Tibial artery (tissue), 4 donors: ENCODE data around the gene HEBP2.

Source experiments
- DNase-seq, 2 donors: peaks; one replicate each; pipeline ENCODE4 v3.0.0-alpha.2; 2019
- H3K27ac ChIP-seq, 2 donors: fragments of 200-600 bp; sonication (generic) in 1 of 2; 1 replicate in 1 of 2; 2 replicates in 1 of 2; pipeline ENCODE4 v1.5.1; 2018 to 2019; ENCODE audit warnings: mild to moderate bottlenecking in 1 of 2
- H3K27me3 ChIP-seq, 2 donors: fragments of 200-600 bp; sonication (generic) in 1 of 2; one replicate each; pipeline versions ENCODE4 v1.5.1 to v1.6.0; 2016 to 2019
- H3K36me3 ChIP-seq, 3 donors: fragments of 200-600 bp; sonication (generic) in 2 of 3; one replicate each; pipeline ENCODE4 v1.5.1; 2016 to 2019; ENCODE audit warnings: mild to moderate bottlenecking in 2 of 3
- H3K4me1 ChIP-seq, 4 donors: fragments of 200-600 bp; sonication (generic) in 2 of 4; 1 replicate in 3 of 4; 2 replicates in 1 of 4; pipeline ENCODE4 v1.5.1; 2016 to 2019
- H3K4me3 ChIP-seq, 2 donors: fragments of 200-600 bp; sonication (generic) in 1 of 2; 1 replicate in 1 of 2; 2 replicates in 1 of 2; pipeline ENCODE4 v1.5.1; 2018 to 2019; ENCODE audit warnings: mild to moderate bottlenecking in 2 of 2
- H3K9me3 ChIP-seq, 3 donors: fragments of 200-600 bp; sonication (generic) in 1 of 3; one replicate each; pipeline ENCODE4 v1.5.1; 2016 to 2019
- CTCF ChIP-seq, 2 experiments: fragments of 200-600 bp in 1 of 2; fragments of 450-650 bp in 1 of 2; IDR thresholded peaks; one replicate each; pipeline ENCODE4 v1.5.1; 2017 to 2019; ENCODE audit warnings: antibody characterized with exemption in 2 of 2, mild to moderate bottlenecking in 1 of 2, moderate library complexity in 1 of 2
- intact Hi-C: fragments of 100-400 bp; cut with DNase I; formaldehyde crosslinking; loops from one replicate; pipeline ENCODE4 v1.15.0; 2023; ENCODE audit warnings: low total_unique reads

The HEBP2 gene

DNA sequence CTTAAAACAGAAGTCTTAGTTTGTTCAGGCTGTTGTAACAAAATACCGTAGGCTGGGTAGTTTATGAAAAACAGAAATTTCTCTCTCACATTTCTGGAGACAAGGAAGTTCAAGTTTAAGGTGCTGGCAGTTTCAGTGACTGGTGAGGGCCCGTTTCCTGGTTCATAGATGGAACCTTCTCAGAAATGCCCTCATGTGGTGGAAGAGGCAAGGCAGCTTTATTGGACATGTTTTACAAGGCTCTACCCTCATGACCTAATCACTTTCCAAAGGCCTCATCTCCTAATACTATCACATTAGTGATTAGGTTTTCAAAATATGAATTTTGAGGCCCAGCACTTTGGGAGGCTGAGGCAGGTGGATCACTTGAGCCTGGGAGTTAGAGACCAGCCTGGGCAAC is 2.4 kb downstream of the HEBP2 start:
- no peak overlapping the region for H3K4me3 ChIP-seq
- H3K27ac ChIP-seq: no peak overlapping the region

DNA sequence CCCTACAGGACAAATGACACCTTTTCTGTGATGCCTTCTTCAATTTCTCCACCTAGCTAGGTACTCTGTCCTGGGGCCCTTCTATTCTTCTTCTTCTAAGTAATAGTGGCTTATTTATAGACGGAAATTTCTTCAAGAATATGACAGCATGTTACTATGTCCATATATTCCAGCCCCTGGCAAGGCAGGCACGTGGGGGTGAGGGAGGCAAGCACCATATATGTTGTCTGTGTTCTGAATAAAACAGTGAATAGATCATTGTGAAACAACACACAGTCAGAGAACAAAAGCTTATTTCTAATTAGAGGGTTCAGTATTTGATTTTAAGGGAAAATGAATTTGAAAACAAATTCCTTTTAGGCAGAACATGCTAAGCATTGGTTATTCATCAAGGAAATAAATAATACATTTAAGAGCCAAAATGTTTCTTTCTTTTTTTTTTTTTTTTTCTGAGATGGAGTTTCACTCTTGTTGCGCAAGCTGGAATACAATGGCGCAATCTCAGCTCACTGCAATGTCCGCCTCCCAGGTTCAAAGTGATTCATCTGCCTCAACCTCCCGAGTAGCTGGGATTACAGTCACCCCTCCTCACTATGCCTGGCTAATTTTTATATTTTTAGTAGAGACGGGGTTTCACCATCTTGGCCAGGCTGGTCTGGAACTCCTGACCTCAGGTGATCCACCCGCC is 6.2 kb downstream of the HEBP2 start:
- H3K27ac ChIP-seq: no peak overlapping the region
- intact Hi-C loops: no loop called here
- DNase-seq: no peak

More for the DNA sequence above, 2.4 kb downstream of the HEBP2 start:
- intact Hi-C loops: loop anchor here (5.0 to 10.0 kb wide), 2 partner anchors 292 to 366 kb away; partner anchors contain the start of gene CCDC28A
- Histone ChIP-seq H3K4me1 (peaks cover 0 to 15% (median 9%) of the 10 kb centered on the region in 4 donors), H3K27me3 (no peaks in the 10 kb centered on the region), H3K36me3 (peaks cover 39 to 54% (median 40%) of the 10 kb centered on the region in 3 donors), H3K9me3 (no peaks in the 10 kb centered on the region)
- TF ChIP-seq CTCF (IDR thresholded peaks at IDR 0.05): no peak
- no peak for DNase-seq

GRCh38 chr6:138410972-138411880 is 7.2 kb downstream of the HEBP2 start:
- H3K27ac ChIP-seq: no peak overlapping the region
- TF ChIP-seq CTCF (IDR thresholded peaks at IDR 0.05): no peak
- peaks cover 64 to 98% (median 67%) of the 10 kb centered on the region in 3 donors for H3K36me3 ChIP-seq
- H3K9me3 ChIP-seq: no peaks in the 10 kb centered on the region
- no peaks in the 10 kb centered on the region for H3K27me3 ChIP-seq
- intact Hi-C loops: no loop called here
- no peak overlapping the region for H3K4me3 ChIP-seq
- no peaks in the 10 kb centered on the region for H3K4me1 ChIP-seq
- no peak for DNase-seq

More for the DNA sequence above, 6.2 kb downstream of the HEBP2 start:
- no peaks in the 10 kb centered on the region for H3K9me3 ChIP-seq
- no peak overlapping the region for H3K4me3 ChIP-seq
- no peaks in the 10 kb centered on the region for H3K27me3 ChIP-seq
- H3K36me3 ChIP-seq: peaks cover 69 to 92% (median 72%) of the 10 kb centered on the region in 3 donors
- no peak for TF ChIP-seq CTCF (IDR thresholded peaks at IDR 0.05)
- peaks cover 0 to 8% (median 4%) of the 10 kb centered on the region in 4 donors for H3K4me1 ChIP-seq

GRCh38 chr6:138415125-138415524 is 11.1 kb downstream of the HEBP2 start:
- DNase-seq: no peak
- Histone ChIP-seq H3K27me3 (no peaks in the 10 kb centered on the region), H3K36me3 (peaks cover 45 to 97% (median 47%) of the 10 kb centered on the region in 3 donors), H3K4me3 (no peak overlapping the region), H3K27ac (no peak overlapping the region), H3K9me3 (no peaks in the 10 kb centered on the region), H3K4me1 (no peaks in the 10 kb centered on the region)
- intact Hi-C loops: no loop called here
- no peak for TF ChIP-seq CTCF (IDR thresholded peaks at IDR 0.05)

- H3K36me3 ChIP-seq: peaks cover 36 to 88% (median 39%) of the 10 kb centered on the region in 3 donors
- H3K27ac ChIP-seq: no peak overlapping the region
- H3K4me1 ChIP-seq: no peaks in the 10 kb centered on the region
- DNase-seq: no peak
- intact Hi-C loops: no loop called here
- no peaks in the 10 kb centered on the region for H3K27me3 ChIP-seq
- TF ChIP-seq CTCF (IDR thresholded peaks at IDR 0.05): no peak
- H3K4me3 ChIP-seq: no peak overlapping the region
- no peaks in the 10 kb centered on the region for H3K9me3 ChIP-seq
Observed at GRCh38 chr6:138416206-138416605, 12.2 kb downstream of the HEBP2 start.
